IPS-11a (cell line): Measurements from ENCODE around the gene LSP1.

Experiments used
- H3K4me3 ChIP-seq: one replicate; pipeline ENCODE4 v1.5.1; 2013; ENCODE audit warnings: low read depth, low read length, control low read depth

The LSP1 gene

GRCh38 chr11:1888347-1888753, 35.5 kb downstream of the LSP1 start:
- H3K4me3 ChIP-seq = no peak overlapping the region

DNA sequence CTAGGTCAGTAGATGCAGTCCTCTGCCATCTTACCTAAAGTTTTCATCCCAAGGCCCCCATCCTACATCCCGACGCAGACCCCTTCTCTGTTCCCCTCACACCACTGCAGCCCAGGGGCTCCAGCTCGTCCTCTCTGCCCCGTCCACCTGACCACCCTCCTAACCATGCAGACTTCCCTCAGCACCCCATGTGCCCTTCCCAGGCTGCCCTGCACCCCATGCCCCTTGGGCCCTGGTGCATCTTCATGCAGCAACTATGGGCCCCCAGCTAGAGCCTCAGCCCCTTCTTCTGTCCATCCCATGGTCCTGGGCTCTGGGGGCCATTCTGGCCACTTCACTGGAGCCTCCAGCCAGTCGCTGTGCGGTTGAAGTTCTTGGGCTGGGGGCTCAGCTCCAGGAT, 35.9 kb downstream of the LSP1 start:
- H3K4me3 ChIP-seq = no peak overlapping the region

GRCh38 chr11:1889224-1889930, 36.5 kb downstream of the LSP1 start:
- no peak overlapping the region for H3K4me3 ChIP-seq

- no peak overlapping the region for H3K4me3 ChIP-seq
Measured at GRCh38 chr11:1889941-1890855, 37.3 kb downstream of the LSP1 start.

GRCh38 chr11:1890856-1891830, 38.3 kb downstream of the LSP1 start:
- H3K4me3 ChIP-seq = no peak overlapping the region

- H3K4me3 ChIP-seq = no peak within 1 kb of the TSS
Measured at GRCh38 chr11:1891831-1892115, 38.9 kb downstream of the LSP1 start, which contains the start of gene PRR33. Gene PRR33, minus strand, starts transcription at chr11:1891895. Its CDS starts 1,311 bp downstream, at chr11:1890584.

- H3K4me3 ChIP-seq = no peak overlapping the region
Measured at GRCh38 chr11:1892116-1892515, 39.2 kb downstream of the LSP1 start.

DNA sequence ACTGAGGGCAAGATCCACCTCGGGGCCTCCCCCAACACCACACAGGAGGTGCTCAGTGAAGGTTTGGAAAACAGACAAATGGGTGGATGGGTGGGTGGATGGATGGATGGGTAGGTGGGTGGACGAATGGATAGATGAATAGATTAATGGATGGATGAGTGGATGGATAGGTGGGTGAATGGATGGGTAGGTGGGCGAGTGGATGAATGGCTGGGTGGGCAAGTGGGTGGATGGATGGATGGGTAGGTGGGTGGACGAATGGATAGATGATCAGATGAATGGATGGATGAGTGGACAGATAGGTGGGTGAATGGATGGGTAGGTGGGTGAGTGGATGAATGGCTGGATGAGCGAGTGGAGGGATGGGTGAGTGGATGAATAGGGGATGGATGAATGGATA, 39.7 kb downstream of the LSP1 start:
- no peak overlapping the region for H3K4me3 ChIP-seq

DNA sequence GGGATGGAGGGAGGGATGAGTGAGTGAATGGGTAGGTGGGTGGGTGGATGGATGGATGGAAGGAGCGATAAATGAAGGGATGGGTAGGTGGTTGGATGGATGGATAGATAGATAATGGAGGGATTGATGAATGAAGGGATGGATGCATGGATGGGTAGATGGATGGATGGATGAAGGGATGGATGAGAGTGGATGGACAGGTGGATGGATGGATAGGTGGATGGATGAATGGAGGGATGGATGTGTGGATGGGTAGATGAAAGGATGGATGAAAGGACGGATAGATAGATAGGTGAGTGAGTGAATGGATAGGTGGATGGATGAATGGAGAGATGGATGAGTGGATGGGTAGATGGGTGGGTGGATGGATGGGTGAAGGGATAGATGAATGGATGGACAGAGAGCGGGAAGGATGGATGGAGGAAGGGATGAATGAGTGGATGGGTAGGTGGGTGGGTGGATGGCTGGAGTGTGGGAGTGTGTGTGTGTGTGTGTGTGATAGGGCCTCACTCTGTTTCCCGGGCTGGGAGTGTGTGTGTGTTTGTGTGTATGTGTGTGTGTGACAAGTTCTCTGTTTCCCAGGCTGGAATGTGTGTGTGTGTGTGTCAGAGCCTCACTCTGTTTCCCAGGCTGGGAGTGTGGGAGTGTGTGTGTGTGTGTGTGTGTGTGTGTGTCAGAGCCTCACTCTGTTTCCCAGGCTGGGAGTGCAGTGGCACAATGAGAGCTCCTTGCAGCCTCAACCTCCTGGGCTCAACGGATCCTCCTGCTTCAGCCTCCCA, 40.9 kb downstream of the LSP1 start:
- no peak overlapping the region for H3K4me3 ChIP-seq

DNA sequence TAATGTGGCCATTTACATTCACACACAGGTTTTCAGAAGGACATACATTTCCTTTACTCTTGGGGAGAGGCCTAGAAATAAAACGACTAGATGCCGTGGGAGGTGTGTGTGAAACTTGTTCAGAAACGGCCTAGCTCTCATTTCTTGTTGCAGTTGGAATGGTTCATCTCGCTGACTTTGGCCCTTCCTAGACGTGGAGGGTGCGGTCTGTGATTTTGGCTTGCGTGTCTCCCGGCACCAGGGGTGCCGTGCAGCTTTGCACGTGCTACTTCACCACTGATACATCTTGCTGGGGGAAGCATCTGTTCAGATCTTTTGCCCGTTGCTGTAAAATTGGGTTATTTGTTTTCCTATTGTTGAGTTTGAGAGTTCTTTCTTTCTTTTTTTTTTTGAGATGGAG, 41.9 kb downstream of the LSP1 start:
- no peak overlapping the region for H3K4me3 ChIP-seq

DNA sequence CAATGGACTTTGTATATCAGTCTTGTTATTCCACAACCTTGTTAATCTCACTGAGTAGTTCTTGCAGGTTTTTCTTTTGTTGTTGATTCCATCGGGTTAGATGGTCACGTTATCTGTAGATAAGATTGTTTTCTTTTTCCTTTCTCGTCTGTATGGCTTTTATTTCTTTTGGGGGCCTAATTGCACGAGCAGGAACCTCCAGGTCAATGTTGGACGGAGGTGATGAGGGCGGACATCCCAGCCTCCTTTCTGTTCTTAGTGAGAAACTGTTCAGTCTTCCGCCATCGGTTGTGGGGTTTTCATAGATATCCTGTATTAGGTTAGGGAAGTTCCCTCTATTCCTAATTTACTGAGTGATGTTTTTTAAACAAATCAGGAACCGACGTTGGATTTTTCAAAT, 43.6 kb downstream of the LSP1 start:
- no peak overlapping the region for H3K4me3 ChIP-seq

GRCh38 chr11:1896923-1897322, 44.0 kb downstream of the LSP1 start:
- no peak overlapping the region for H3K4me3 ChIP-seq

DNA sequence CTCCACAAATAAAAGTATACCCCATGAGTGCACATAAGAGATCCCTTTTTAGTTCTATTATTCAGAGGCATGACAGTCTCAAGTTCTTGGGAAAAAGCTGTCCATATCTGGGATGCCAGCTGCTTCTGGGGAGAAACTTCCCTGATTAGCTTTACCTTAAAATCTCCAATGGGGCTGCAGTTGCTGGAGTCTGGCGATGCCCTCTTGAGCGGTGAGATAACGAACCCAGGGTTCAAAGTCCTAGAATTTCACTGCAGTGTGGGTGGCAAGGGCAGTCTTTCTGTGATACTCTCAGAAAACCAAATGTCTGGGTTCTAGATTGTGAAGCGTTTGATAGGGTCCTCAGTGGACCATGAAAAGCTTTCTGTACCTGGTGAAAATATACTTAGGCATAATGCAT, 46.2 kb downstream of the LSP1 start:
- H3K4me3 ChIP-seq = no peak overlapping the region

- H3K4me3 ChIP-seq = no peak overlapping the region
Measured at GRCh38 chr11:1899686-1900085, 46.8 kb downstream of the LSP1 start.

- H3K4me3 ChIP-seq = no peak overlapping the region
Measured at GRCh38 chr11:1906181-1906580, 53.3 kb downstream of the LSP1 start.

DNA sequence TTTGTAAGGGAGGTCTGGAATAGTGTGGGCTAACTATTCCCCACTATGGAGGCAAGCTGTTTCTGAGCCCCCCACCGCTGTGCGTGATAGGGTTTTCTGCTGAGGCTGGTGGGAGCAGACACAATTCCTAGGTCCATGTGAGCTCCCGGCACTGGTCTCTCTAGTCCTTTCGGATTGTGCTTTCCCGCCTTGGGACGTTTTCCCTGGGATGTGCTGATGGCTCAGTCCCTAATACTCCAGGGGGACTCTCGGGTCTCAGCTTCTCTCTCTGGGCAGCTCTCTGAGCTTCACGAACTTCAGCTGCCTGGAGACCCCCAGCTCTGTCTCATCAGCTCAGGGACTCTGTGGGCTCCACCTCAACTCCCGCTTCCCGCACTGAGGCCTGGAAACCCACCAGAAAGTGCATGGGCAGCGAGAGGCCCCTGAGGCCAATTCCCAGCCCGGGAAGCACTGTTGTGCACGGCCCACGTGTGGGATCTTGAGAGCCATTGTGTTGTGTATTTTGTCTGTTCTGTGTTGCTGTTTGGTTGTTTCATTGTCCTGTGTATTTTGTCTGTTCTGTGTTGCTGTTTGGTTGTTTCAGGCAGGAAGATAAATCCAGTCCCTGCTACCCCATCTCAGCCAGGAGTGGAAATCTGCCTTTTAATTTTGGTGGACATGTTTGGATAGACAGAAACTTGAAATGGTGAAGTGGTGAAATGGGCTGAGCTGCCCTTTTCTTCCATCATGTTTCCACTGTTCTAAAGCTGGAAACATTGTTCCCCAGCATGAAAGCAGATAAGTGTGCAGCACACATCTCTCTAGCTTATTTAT, 53.9 kb downstream of the LSP1 start:
- H3K4me3 ChIP-seq = no peak overlapping the region

- no peak overlapping the region for H3K4me3 ChIP-seq
Measured at GRCh38 chr11:1908618-1909017, 55.7 kb downstream of the LSP1 start.

DNA sequence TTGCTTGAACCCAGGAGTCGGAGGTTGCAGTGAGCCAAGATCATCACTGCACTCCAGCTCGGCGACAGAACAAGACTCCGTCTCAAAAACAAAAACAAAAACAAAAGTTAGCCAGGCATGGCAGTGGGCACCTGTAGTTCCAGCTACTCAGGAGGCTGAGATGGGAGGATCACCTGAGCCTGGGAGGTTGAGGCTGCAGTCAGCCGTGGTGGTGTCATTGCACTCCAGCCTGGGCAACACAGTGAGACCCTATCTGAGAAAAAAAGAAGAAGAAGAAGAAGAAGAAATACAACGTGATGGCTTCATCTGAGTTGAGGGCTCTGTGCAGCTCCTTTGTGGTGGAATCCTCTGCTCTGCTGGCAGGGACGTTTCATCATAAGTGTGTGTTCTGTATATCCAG, 56.6 kb downstream of the LSP1 start:
- H3K4me3 ChIP-seq = no peak overlapping the region

DNA sequence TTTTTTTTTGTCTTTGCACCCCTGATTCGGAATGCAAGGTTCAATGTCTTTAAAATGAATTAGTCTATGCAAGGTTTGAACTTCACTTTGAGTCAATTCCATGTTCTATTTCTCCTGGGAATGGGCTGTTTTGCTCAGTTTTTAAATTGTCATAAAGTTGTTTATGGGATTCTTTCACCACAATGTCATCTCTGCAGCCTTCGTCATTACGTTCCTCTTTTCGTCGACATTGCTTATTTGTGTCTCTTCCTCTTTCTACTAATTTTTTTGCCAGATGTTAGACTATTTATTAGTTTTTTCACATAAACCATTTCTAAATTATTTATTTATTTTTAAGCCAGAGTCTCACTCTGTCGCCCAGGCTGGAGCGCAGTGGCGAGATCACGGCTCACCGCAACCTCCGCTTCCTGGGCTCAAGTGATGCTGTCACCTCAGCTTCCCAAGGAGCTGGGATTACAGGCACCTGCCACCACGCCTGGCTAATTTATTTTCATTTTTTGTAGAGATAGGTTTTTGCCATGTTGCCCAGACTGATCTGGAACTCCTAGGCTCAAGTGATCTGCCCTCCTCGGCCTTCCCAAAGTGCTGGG, 59.5 kb downstream of the LSP1 start:
- no peak overlapping the region for H3K4me3 ChIP-seq
